Smooth muscle cell (in vitro differentiated cells): ENCODE measurements around the gene RNU4-1. TPM values are rescaled to one million over a fixed set of nuclear protein-coding genes. Genes with fewer than 3 reads are reported as not detected.

Source experiments
- DNase-seq: peaks from one replicate; lab custom pipeline; 2025; ENCODE audit not compliant: unreplicated experiment; lab: John Stamatoyannopoulos, UW
- H2AFZ ChIP-seq: fragments of 200-600 bp; sonication (generic); 2 replicates; pipeline ENCODE4 v1.6.0; 2016; ENCODE audit warnings: antibody characterized with exemption, low read depth, mild to moderate bottlenecking
- H3F3A ChIP-seq: fragments of 200-600 bp; sonication (generic); 2 replicates; pipeline ENCODE4 v1.6.0; 2017; ENCODE audit warnings: antibody characterized with exemption, low read depth
- H3K27ac ChIP-seq: fragments of 200-600 bp; sonication (generic); 2 replicates; pipeline ENCODE4 v1.5.1; 2016; ENCODE audit warnings: low read depth, mild to moderate bottlenecking
- H3K27me3 ChIP-seq: fragments of 200-600 bp; sonication (generic); 2 replicates; pipeline ENCODE4 v1.6.1; 2016; ENCODE audit warnings: low read depth, mild to moderate bottlenecking
- H3K36me3 ChIP-seq: fragments of 200-600 bp; sonication (generic); 2 replicates; pipeline ENCODE4 v1.5.1; 2016; ENCODE audit warnings: low read depth
- H3K4me1 ChIP-seq: fragments of 200-600 bp; sonication (generic); 2 replicates; pipeline ENCODE4 v1.5.1; 2016; ENCODE audit warnings: low read depth
- H3K4me2 ChIP-seq: fragments of 200-600 bp; sonication (generic); 2 replicates; pipeline ENCODE4 v1.6.0; 2016; ENCODE audit warnings: mild to moderate bottlenecking
- H3K4me3 ChIP-seq: fragments of 200-600 bp; sonication (generic); 2 replicates; pipeline ENCODE4 v1.5.1; 2016; ENCODE audit warnings: mild to moderate bottlenecking
- H3K79me2 ChIP-seq: fragments of 200-600 bp; sonication (generic); 2 replicates; pipeline ENCODE4 v1.6.0; 2016; ENCODE audit warnings: low read depth, mild to moderate bottlenecking
- H3K9ac ChIP-seq: fragments of 200-600 bp; sonication (generic); 2 replicates; pipeline ENCODE4 v1.6.0; 2016; ENCODE audit warnings: low read depth
- H3K9me3 ChIP-seq: fragments of 200-600 bp; sonication (generic); replicated peaks from 2 replicates; pipeline ENCODE4 v1.5.1; 2016; ENCODE audit warnings: low read depth
- H4K20me1 ChIP-seq: fragments of 200-600 bp; sonication (generic); 2 replicates; pipeline ENCODE4 v1.6.0; 2016; ENCODE audit warnings: low read depth
- WGBS: methylation state at CpG from one replicate; pipeline ENCODE4 v1.1.7; 2016; ENCODE audit warnings: low lambda C conversion rate; 5-methylcytosine and 5-hydroxymethylcytosine counted together
- polyA plus RNA-seq: library from polyadenylated mRNA; unstranded; fragments of >200 nt; fragmentation: Nextera tagmentation; extraction: Ambion mirVana; gene quantifications from 2 replicates; pipeline ENCODE4 v1.2.1, GENCODE V29; 2016
- total RNA-seq: library from RNA; depleted of rRNA; stranded (reverse); fragments of >200 nt; gene quantifications from 2 replicates; pipeline ENCODE4 v1.2.3, GENCODE V29; 2014
- TF ChIP-seq, protein P1 (sequence below): fragments of 200-600 bp; sonication (generic); IDR thresholded peaks from 2 replicates; pipeline ENCODE4 v1.5.1; 2017; ENCODE audit warnings: borderline replicate concordance, mild to moderate bottlenecking, antibody characterized with exemption; ENCODE audit not compliant: insufficient read depth, poor library complexity, severe bottlenecking

Gene RNU4-1
- total and polyA plus RNA-seq, 2 experiments from 2014 or later, result under 0.01 TPM; not detected in 1

DNA sequence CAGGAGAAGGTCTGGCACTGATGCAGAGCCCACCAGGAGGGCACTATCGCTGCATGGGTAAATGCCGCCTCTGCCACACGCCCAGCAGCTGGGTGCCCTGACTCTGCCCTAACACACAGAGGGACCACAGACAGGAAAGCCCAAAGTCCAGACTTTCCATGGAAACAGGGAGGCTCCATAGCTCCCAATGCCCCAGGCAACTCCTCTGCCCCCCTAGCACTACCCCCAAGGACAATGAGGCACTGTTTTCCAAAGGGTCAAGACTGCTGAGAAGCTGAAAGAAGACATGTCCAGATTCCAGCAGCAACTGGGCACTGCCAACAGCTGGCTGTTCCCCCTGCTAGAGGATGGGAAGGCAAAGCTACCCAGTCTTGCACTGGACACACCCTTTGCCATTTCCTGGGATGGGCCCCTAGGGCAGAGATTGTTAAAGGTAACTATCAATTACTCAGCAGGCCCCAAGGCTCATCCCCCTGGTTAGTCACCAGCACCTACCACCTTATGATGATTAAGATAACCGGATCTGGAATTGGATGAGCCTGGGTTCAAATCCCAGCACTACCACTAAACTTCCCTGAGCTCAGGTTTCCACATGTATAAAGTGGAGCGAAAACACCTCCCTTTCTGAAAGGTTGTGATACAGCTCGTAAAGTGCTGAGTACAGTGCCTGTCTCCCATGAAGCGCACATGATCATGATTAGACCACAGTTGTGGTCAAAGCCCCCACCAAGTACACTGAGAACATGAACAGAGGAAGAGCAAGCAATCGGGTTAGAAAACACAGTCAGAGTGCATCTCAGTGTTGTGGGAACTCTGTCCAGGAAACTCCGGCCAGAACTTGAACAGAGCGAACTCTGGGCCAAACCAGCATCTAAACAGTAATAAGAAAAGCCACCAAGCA, 30.8 kb downstream of the RNU4-1 start:
- WGBS, result 85% methylated on average over 10 of the region's 10 CpGs
- H2AFZ ChIP-seq, result no peak overlapping the region
- no peaks in the 10 kb centered on the region for H3K27me3 ChIP-seq
- H3K9ac ChIP-seq, result no peak overlapping the region
- H3K4me3 ChIP-seq, result peak overlapping the region; percentile 97
- peaks cover 9% of the 10 kb centered on the region for H3F3A ChIP-seq
- H3K4me2 ChIP-seq, result peak overlapping the region; percentile 97
- peaks cover 28% of the 10 kb centered on the region for H3K4me1 ChIP-seq
- H3K79me2 ChIP-seq, result peaks cover 82% of the 10 kb centered on the region
- TF ChIP-seq, protein P1, sequence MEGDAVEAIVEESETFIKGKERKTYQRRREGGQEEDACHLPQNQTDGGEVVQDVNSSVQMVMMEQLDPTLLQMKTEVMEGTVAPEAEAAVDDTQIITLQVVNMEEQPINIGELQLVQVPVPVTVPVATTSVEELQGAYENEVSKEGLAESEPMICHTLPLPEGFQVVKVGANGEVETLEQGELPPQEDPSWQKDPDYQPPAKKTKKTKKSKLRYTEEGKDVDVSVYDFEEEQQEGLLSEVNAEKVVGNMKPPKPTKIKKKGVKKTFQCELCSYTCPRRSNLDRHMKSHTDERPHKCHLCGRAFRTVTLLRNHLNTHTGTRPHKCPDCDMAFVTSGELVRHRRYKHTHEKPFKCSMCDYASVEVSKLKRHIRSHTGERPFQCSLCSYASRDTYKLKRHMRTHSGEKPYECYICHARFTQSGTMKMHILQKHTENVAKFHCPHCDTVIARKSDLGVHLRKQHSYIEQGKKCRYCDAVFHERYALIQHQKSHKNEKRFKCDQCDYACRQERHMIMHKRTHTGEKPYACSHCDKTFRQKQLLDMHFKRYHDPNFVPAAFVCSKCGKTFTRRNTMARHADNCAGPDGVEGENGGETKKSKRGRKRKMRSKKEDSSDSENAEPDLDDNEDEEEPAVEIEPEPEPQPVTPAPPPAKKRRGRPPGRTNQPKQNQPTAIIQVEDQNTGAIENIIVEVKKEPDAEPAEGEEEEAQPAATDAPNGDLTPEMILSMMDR, result no peak
- H3K27ac ChIP-seq, result peak overlapping the region; percentile 78
- no peaks in the 10 kb centered on the region for H3K36me3 ChIP-seq
- H3K9me3 ChIP-seq, result no peaks in the 10 kb centered on the region
- no peak for DNase-seq
- peaks cover 76% of the 10 kb centered on the region for H4K20me1 ChIP-seq

DNA sequence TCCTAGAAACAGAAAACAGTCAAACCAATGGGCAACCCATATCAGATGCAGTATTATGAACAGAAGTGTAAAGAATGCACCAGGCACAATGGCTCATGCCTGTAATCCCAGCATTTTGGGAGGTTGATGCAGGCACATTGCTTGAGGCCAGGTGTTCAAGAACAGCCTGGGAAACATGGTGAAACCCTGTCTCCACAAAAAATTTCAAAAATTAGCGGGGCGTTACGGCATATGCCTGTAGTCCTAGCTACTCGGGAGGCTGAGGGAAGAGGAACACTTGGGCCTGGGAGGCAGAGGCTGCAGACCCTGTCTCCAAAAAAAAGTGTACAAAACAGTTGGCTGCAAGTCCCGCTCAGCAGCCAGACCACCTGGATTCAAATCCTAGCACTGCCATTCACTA, 32.4 kb downstream of the RNU4-1 start:
- no peak overlapping the region for H2AFZ ChIP-seq
- H3K36me3 ChIP-seq, result no peaks in the 10 kb centered on the region
- no peak overlapping the region for H3K4me3 ChIP-seq
- peaks cover 28% of the 10 kb centered on the region for H3K4me1 ChIP-seq
- H4K20me1 ChIP-seq, result peaks cover 90% of the 10 kb centered on the region
- no peak overlapping the region for H3K4me2 ChIP-seq
- 90% methylated on average over 5 of the region's 5 CpGs for WGBS
- no peak overlapping the region for H3K9ac ChIP-seq
- no peak overlapping the region for H3K27ac ChIP-seq
- no peaks in the 10 kb centered on the region for H3F3A ChIP-seq
- TF ChIP-seq, protein P1, result no peak
- H3K79me2 ChIP-seq, result peaks cover 97% of the 10 kb centered on the region
- no peaks in the 10 kb centered on the region for H3K9me3 ChIP-seq
- no peaks in the 10 kb centered on the region for H3K27me3 ChIP-seq
- no peak for DNase-seq

DNA sequence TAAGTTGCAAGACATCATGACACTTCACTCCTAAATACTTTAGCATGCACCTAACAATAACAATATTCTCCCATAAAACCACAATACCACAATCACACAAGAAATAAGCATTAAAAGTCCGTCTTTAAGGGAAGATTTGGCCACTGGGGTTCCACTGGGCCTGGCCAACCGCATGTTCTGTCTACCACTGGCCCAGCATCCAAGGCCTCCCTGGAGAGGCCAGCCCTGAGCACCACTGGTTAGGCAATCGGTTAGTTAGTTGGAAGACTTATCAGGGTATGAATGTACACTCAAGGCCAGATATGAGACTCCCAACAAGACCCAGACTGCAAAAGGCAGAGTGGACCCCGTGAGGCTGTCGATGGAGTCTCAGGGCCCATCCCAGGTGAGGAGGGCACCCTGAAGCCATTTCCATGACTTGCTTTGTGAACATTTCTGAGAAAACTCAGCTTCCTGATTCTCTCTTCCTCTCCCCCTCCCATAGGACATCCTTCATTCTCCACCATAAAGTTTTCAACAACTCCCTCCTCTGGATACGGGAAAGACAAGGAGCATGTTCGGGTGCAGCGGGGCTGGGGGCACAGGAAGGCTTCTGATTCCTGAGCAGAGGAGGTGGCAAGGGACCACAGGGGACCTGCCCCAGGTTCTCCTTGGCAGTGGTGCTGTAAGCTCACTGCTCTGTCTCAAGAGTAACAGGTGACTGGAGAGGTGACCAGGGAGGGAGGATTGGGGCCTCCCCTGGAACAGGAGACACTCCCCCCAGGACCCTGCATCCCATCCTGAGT, 33.4 kb downstream of the RNU4-1 start:
- Histone ChIP-seq H3K27me3 (no peaks in the 10 kb centered on the region), H3K9ac (no peak overlapping the region), H2AFZ (no peak overlapping the region), H3K79me2 (peaks cover 100% of the 10 kb centered on the region), H3K4me2 (no peak overlapping the region), H3K27ac (no peak overlapping the region), H3F3A (no peaks in the 10 kb centered on the region), H3K4me3 (no peak overlapping the region), H4K20me1 (peaks cover 99% of the 10 kb centered on the region), H3K36me3 (no peaks in the 10 kb centered on the region), H3K9me3 (no peaks in the 10 kb centered on the region), H3K4me1 (peaks cover 22% of the 10 kb centered on the region)
- TF ChIP-seq, protein P1, result no peak
- no peak for DNase-seq
- WGBS, result 96% methylated on average over 8 of the region's 8 CpGs
